Stimulated activated CD4-positive, alpha-beta T cell treated with anti-CD3 and anti-CD28 coated beads, TNF-alpha, amount 100 ng/mL, for 48 hours (primary cell): ENCODE data around the gene RBFOX1.

Experiments used
- DNase-seq, 3 donors: peaks; one replicate each; pipeline ENCODE4 v3.0.0-alpha.2; 2020; ENCODE audit warnings: low read depth in 3 of 3

RBFOX1 gene

DNA sequence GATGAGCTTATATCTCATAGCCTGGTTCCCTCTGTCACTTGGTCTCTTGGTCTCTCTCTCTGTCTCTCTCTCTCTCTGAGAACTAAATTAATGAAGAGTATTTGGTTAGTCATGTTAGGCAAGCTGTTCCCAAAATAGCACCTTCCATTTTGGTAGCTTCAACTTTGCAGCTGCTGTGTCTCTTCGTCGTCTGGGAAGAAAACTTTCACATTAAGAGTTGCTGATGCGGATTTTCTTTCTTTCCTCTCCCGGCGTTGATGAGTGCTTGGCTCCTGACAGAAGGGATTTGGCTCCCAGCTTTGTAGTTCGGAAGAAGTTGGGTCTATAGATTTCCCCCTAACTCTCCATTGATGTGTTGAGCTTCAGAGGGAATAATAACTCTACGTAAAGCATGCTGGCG, at the start of gene RBFOX1:
TSS of gene RBFOX1 (plus strand) at position 235 of the 400 bp plus-strand sequence.
- DNase-seq = no peak

- no peak for DNase-seq
Observed at GRCh38 chr16:7284780-7285179, 47.9 kb upstream of the RBFOX1 start.

- no peak for DNase-seq
Observed at GRCh38 chr16:7285520-7285919, 47.1 kb upstream of the RBFOX1 start.

- no peak for DNase-seq
Observed at GRCh38 chr16:7289299-7289698, 43.3 kb upstream of the RBFOX1 start.

- no peak for DNase-seq
Observed at GRCh38 chr16:7290682-7291081, 42.0 kb upstream of the RBFOX1 start.

GRCh38 chr16:7294020-7294419, 38.6 kb upstream of the RBFOX1 start:
- no peak for DNase-seq

- no peak for DNase-seq
Observed at GRCh38 chr16:7303052-7303610, 29.5 kb upstream of the RBFOX1 start.

- DNase-seq = no peak
Observed at GRCh38 chr16:7303660-7304200, 28.9 kb upstream of the RBFOX1 start.

DNA sequence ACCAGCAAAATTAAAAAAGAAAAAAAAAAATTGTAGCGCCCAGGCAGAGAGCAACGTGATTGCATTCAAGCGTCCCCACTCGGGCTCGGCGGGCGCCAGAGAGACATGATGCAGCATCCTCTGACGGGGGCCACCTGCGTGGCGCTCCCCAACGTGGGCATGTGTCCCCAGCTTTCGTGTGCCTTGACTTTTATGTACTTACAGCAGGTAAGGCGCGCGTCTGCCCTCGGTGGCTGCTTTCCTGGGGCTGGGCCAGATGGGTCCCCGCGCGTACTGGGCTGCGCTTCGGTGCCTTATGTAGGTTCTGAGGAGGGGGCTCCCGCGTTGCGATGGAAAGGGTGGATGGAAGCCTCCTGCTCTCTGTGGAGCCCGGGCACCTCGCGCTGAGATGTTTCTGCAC, 28.4 kb upstream of the RBFOX1 start:
- no peak for DNase-seq

DNA sequence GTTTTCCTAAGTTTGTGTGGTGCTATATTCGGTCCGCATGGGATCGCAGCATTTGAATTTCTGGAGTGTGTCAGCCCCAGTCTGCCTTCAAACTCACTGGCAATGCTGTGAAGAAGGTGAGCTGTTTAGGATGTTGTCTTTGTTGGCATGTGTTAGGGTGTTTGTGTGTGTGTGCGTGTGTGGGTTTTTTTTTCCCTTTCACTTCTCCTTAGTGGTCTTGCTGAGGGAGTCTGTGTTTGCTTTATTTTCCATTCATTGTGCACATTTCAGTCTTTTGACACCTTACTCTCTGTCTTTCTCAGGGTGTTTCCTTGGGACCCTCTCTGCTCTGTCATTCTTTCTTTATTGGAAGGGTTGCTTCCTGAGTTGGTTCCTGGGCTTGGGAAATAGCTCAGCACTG, 27.7 kb upstream of the RBFOX1 start:
- DNase-seq = no peak

GRCh38 chr16:7313170-7313569, 19.5 kb upstream of the RBFOX1 start:
- no peak for DNase-seq

DNA sequence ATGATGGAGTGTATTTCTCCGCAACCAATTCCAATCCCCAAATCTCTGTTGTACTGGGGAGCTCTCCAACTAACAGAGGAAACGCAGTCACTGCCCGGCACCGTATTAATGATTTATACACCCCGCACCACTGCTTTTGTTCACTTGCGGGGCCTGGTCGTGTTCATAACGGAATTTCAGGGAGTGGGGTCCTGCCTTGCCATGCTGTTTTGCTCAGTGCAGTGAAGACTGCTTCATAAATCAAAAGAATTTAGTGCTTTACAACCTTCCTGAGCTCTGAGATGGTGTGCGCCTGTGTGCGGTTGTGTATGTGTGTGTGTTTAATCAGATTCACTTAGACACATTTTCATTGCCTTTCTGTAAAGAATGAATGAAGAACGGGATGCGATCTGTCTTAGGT, 18.5 kb upstream of the RBFOX1 start:
- DNase-seq = no peak

DNA sequence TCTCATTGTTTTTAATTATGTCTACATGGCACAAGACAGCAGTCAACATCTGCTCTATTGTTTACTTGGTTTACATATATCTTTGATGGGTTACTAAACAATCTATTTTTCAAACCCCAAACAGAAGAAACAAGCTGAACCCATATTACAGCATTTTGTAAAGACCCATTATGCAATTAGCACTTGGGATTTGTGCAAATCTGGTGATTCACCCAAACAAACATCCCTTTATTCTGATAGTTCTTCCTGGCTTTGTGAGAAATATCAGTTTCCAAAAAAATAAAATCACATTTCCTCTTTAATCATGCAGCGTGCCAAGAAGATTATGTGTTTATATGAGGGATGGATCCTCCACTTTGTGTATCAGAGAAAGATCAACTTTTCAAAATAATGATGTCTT, 16.8 kb upstream of the RBFOX1 start:
- DNase-seq = no peak

GRCh38 chr16:7316281-7316888, 16.3 kb upstream of the RBFOX1 start:
- DNase-seq = no peak

DNA sequence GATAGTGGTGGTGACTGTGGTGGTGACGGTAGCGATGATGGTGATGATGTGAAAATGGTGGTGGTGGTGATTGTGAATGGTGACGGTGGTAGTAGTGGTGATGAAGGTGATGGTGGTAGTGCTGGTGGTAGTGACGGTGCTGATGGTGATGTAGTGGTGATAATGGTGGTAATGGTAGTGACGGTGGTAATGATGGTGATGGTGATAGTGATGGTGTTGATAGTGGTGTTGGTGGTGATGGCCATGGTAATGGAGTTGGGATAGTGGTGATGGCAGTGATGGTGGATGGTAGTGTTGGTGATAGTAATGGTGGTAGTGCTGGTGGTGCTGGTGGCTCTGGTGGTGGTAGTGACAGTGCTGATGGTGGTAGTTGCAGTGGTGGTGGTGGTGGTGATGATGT, 14.7 kb upstream of the RBFOX1 start:
- DNase-seq = no peak

DNA sequence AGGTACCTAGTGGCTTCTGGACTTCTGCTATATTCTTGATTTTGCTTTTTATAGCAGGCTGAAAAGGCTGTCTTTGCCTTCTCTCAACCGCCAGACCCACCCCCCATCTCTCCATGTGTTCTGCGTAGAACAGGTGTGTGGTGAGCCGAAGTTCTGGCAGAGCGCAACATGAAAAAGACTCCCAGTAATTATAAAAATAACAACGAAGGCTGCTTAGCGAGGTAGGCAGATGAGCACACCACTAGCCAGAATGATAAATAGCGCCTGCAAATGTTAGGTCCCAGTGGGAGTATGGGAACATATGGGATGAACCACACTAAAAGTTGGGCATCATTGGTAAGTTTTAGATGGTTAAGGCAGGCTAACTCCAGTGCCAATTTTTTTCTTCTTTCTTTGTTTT, 14.0 kb upstream of the RBFOX1 start:
- no peak for DNase-seq

DNA sequence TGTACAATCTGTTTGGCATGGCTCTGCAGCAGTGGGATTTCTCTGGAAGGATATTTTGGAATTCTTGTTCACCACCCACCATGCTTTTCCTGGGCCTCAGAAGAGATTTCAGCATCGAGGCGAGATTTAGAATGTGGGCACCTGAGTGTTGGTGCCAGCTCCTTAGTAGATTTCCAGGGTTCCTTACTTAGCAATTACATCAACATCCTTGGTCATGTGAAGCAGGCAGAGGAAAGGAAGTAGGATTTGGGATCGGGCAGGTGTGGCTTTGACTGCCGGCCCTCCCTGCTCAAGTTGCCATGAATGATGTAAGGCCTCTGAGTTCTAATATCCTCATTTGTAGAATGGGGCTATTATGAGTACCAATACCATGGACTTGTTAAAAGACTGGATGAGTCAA, 13.1 kb upstream of the RBFOX1 start:
- DNase-seq = no peak

- no peak for DNase-seq
Observed at GRCh38 chr16:7321661-7322060, 11.0 kb upstream of the RBFOX1 start.

GRCh38 chr16:7324321-7324720, 8.3 kb upstream of the RBFOX1 start:
- no peak for DNase-seq

GRCh38 chr16:7325834-7326233, 6.8 kb upstream of the RBFOX1 start:
- DNase-seq = no peak

DNA sequence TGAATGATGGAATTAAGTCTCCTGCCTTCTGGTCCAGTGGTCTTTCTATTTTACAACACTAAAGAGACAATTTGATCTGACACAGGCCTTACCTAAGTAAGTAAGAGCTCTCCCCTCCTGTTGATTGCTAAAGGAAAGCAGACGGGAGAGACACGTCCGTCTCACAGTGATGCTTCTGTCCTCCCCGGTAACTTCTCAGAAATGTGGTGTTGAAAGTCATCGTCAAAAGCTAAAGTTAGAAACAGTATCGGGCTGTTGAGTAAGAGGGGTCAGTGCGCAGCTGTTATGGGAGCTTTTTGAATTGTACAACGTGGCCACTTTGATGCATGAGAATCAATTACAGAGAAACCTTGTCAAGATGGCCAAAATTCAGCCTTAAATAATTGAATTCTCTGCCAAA, 1.9 kb upstream of the RBFOX1 start:
- DNase-seq = no peak

DNA sequence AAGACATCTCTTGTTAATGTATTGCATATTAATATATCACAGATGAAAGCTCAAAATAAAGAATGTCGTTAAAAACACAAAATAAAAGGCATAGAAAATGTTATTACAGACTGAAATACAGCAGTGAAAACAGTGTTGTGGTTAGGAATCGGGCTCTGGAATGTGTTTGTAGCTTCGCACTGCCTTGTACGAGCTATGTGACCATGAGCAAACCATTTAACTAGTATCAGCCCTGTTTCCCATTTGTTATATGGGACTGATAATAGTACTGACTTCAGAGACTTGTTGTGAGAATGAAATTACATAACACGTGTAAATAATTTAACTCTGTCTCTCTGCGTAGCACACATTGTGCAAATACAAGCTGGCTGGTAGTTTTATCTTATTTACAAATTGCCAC, 648 bp upstream of the RBFOX1 start:
- no peak for DNase-seq

DNA sequence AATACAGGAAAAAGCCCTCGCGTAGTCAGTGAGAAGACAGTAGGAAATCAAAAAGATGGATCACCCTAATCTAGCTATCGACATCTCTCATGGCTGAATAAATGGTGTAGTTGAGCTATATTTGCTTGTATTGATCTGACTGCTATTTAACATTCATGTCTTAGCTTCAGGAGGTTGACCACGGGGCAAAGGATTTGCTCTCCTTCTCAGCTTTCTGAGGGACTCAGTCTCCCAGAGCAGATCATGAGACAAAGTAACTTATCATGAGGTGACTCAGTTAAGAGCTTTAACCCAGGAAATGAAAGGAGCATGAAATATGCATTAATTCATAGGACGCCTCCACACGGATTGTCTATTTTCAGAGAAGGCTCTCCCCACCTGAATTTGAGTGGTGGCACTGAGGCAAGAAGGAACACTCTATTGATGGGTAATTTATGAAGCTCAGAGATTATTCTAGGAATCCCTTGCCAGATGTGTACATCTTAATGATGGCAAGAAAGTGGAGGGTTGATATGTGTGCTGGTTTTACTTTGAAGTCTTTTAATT, 608 bp downstream of the RBFOX1 start:
- no peak for DNase-seq
